ENCODE data around the gene ITGA1.
"Not testable (repeated sequence)": the region's sequence is repeated elsewhere in the genome, so short reads cannot be mapped to it uniquely, and the experiment has no call there.

The ITGA1 gene

DNA sequence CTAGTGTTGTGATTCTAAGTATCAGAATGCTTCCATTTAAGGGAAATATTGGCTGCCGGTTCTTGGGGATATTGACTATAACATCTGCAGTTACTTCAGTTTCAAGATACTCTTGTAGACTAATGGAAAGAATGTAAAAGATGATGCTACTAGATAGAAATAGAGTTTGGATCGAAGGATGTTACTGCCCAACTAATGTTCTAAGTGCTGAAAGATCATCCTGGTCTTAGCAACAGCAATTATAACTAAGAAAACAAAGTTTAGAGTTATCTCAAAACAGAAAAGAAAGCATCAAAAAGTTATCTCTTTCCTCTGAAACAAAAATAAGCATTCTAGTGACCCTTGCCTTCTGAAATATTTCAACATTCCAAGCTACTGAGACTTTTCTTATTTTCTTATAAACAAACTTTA is 49.9 kb downstream of the ITGA1 start:
- DNase-seq, result no peak

GRCh38 chr5:52838326-52839015 is 50.8 kb downstream of the ITGA1 start:
- no peak for DNase-seq

- no peak for DNase-seq
Measured at GRCh38 chr5:52839285-52839684, 51.6 kb downstream of the ITGA1 start.

- DNase-seq, result no peak
Measured at GRCh38 chr5:52840277-52841050, 52.7 kb downstream of the ITGA1 start.

DNA sequence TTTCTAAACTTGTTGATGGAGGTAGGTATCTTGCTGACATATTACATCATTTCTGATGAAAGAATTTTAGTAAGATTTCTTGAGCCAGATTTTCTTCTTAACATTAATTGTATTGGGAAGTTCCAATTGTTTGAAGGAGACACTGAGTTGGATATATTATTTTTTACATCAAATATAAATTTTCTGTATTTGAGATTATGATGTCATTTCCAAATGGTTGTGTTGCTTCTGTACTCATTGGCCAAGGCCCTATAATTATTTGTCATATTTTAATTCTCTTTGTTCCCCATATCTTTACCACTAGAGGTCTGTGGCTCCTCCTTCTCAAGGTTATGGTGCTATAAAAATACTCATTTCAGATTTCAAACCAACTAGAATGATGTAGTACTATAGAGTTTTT is 53.4 kb downstream of the ITGA1 start:
- no peak for DNase-seq

GRCh38 chr5:52842111-52842510 is 54.4 kb downstream of the ITGA1 start:
- no peak for DNase-seq

- DNase-seq, result no peak
Measured at GRCh38 chr5:52844885-52845284, 57.2 kb downstream of the ITGA1 start.

DNA sequence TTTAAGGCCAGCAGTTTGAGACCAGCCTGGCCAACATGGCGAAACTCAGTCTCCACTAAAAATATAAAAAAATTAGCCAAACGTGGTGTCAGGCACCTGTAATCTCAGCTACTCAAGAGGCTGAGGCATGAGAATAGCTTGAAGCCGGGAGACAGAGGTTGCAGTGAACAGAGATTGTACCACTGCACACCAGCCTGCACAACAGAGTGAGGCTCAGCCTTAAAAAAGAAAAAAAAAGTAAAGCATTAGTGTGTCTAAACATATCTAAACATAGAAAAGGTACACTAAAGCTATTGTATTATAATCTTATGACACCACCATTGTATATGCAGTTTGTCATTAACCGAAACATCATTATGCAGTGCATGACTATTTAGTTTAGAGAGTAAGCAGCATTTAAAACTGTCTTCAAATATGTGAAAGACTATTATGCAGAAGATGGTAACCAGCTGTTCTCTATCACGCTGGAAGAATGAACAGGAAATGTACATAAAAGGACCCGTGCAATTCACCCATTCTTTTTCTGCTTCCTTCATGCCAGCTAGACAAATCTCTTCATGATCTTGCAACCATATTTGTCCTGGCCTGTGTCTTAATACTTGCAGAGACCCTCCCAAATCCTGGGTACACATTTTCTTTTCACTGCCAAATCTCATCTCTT is 58.6 kb downstream of the ITGA1 start:
- no peak for DNase-seq

- DNase-seq, result not testable (repeated sequence)
Measured at GRCh38 chr5:52848688-52849087, 61.0 kb downstream of the ITGA1 start.

GRCh38 chr5:52849544-52849943 is 61.8 kb downstream of the ITGA1 start:
- DNase-seq, result no peak

DNA sequence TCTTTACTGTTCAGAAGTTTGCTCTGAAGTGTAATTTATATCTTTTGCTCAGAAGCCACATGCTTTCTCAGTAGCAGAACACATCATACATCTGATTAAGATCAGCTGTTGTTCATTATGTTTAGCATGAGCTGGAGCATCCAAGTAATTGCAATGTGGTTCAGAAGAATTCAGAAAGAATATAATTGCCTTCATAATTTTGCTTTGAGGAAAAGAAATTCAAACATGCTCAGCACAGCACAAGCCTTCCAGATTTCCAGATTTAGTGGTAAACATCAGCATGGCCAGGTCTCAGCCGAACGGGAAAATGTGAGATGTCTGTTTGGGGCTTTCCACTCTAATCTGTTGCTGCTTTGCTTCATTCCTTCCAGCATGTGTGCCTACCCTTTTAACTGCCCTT is 65.9 kb downstream of the ITGA1 start:
- no peak for DNase-seq

DNA sequence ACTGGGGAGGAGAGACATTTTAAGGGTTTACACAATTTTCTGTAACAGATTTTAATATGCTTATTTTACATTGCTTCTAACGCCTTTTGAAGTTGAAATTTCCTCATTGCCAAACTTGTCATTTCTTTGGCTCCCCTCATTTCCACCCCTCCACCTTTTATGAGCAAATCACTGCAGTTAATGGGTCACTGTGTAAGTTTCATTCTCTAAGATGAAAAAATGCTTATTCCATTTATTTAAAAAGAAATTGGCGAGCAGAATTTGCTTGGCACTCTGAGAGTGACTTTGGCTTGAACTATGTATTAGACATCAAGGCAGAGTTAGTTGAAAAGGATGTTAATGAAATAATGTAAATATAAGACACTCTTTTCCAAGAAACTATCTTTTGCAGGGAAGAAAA is 66.6 kb downstream of the ITGA1 start:
- DNase-seq, result no peak

DNA sequence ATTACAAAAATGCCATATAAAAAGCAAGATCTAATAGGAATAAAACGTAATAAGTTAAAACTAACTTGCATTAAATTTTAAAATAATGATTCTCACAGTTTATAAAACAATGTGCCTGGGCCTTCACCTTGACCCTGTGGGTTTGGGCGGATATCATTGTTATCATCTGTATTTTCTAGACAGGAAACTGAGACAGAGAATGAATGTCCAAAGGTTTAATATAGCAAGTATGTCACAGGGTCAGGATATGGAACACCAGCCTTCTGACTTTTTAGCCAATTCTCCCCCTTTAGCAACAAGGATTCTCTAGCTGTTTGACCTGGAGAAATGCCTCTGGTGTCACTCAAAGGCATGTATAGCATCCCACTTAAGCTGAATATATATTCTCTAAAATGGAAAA is 67.2 kb downstream of the ITGA1 start:
- no peak for DNase-seq

GRCh38 chr5:52856564-52856963 is 68.8 kb downstream of the ITGA1 start:
- no peak for DNase-seq

- DNase-seq, result no peak
Measured at GRCh38 chr5:52859628-52860027, 71.9 kb downstream of the ITGA1 start.

DNA sequence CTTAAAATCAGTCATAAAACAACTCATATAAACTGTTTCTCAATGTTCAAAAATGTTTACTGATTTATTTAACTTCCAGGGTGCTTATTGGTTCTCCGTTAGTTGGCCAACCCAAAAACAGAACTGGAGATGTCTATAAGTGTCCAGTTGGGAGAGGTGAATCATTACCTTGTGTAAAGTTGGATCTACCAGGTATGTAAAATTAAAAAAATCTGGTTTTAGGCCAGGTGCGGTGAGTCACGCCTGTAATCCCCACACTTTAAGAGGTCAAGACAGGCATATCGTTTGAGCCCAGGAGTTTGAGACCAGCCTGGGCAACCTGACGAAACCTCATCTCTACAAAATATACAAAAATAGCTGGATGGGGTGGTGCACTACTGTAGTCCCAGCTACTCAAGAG is 73.7 kb downstream of the ITGA1 start:
- DNase-seq, result no peak

DNA sequence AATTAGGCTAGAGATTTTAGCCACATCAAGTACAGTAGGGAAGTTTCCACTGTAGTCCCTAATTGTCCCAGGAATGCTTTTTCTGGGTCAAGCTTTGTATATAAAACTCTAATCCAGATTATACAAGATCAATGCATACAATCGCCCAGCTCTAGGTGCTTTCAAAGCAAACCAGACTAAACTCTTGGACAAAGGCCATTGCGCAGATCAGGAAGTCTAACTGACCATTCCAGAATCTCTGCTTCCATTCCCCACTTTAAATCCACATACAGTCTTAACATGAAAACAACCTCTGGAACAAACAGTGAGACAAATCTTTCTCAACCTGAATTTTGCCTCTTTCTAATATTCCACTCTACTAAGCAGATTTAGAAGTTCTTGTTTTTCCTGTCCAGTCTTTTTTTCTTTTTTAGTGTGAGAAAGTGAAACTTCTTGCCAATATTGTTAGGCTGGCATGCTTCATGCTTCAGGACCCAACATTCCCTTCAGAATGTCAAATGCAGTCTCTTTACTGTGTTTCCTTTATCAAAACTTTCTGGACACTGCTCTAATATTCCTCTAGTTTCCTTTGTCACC is 76.1 kb downstream of the ITGA1 start:
- no peak for DNase-seq

DNA sequence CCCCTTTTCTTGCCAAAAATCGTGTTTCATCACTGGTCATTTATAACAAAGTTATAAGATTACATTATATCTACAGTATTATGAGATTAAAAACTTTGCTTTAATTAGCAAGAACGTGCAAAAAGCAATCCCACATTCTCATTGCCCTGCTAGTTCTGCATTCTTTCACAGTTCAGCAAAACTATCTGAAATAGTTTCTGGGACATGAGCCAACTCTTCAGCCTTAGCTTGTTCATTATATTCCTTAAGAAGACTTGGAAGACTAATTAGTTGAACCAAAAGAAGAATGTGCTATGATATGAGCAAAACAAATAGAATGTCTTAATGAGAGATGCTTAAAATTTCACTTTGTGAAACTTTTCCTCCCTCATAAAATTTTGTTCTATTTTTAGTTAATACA is 76.7 kb downstream of the ITGA1 start:
- DNase-seq, result no peak

GRCh38 chr5:52864884-52865283 is 77.2 kb downstream of the ITGA1 start:
- DNase-seq, result no peak

DNA sequence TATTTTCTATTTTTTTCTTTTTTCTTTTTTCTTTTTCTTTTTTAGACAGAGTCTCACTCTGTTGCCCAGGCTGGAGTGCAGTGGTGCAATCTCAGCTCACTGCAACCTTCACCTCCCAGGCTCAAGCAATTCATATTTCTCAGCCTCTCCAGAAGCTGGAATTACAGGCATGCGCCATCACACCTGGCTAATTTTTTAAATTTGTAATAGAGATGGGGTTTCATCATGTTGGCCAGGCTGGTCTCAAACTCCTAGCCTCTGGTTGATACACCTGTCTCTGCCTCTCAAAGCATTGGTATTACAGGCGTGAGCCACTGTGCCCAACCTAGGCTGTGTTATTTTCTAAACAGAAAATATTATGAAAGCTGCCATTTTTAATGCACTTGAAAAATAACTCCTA is 78.3 kb downstream of the ITGA1 start:
- not testable (repeated sequence) for DNase-seq

DNA sequence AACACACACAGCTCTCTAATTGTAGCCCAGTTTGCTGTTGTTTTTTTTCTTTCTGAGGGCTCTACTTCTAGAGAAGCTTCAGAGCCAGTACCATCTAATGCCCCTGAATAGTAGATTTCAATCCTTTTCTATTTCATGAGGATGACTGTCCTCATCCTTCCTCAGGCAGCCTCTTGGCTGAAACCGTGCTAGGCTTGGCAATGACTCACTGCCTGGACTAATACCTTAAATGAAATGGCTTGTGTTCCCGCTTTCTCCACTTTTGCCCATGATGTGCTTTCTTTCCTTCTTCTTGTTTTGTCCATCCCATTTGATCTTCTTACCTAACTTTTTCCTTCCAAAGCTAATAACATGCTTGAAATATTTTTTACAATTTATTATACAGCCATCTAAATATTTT is 80.1 kb downstream of the ITGA1 start:
- no peak for DNase-seq

DNA sequence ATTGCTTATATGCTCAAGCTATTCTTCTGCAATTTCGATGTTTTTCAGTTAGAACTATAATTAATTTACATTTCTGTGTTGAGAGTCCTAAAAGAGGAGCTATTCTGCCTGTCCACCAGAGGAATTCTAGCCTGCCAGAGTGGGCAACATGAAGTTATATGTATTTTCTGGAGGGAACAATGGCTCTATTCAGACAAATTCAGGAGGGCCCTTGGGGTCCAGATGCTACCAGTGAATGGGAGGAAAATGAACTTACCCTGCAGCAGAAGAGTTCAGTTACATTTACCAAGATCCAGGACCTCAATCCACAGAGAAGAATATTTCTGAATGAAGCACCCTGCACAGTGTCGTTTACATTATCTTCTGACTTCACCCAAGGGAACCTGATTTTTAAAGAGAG is 80.7 kb downstream of the ITGA1 start:
- no peak for DNase-seq

DNA sequence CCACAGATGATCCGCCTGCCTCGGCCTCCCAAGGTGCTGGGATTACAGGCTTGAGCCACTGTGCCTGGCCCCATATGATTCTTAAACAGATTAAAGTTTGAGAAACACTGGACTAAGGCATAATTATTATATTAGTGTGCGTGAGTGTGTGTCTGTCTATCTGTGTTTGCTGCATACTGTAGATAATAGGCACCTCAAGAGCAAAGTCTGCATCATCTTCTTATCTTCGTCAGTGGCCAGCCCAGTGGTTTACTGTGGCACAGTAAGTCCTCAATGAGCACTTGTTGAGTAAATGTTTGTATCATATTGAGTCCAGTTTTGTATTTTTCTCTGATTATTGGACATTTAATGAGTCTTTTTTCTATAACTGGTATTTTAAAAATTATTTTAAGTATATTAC is 81.7 kb downstream of the ITGA1 start:
- DNase-seq, result no peak

GRCh38 chr5:52870448-52870847 is 82.7 kb downstream of the ITGA1 start:
- DNase-seq, result no peak

All from activated T-cell treated with anti-CD3 and anti-CD28 coated beads, Interleukin-2, amount 50 U/mL, for 48 hours (primary cell).